Measurements from ENCODE around the gene SMIM33. TPM values are rescaled to one million over a fixed set of nuclear protein-coding genes. Genes with fewer than 3 reads are reported as not detected.
"Not testable (repeated sequence)": the region's sequence is repeated elsewhere in the genome, so short reads cannot be mapped to it uniquely, and the experiment has no call there.

The SMIM33 gene
- polyA plus RNA-seq, 1 donor: 0.05 TPM

DNA sequence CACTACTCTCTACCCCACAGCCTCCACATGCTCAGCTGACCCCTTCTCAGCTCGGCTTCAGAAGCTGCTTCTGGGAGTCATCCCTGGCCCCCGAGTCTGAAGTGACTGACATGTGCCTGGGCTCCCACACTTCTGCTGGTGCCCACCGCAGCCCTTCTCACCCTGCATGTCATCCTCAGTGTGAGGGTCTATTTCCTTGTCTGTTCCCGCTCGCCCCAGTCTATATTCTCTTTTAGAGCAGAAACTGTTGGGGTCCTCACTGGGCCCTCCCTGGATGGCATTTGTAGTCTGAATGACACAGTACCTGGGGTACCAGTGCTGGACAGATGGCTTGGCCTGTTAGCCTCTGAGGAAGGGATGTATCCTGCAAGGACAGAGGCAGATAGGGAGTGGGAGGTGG lies 13.6 kb upstream of the SMIM33 start:
- DNase-seq: no peak

DNA sequence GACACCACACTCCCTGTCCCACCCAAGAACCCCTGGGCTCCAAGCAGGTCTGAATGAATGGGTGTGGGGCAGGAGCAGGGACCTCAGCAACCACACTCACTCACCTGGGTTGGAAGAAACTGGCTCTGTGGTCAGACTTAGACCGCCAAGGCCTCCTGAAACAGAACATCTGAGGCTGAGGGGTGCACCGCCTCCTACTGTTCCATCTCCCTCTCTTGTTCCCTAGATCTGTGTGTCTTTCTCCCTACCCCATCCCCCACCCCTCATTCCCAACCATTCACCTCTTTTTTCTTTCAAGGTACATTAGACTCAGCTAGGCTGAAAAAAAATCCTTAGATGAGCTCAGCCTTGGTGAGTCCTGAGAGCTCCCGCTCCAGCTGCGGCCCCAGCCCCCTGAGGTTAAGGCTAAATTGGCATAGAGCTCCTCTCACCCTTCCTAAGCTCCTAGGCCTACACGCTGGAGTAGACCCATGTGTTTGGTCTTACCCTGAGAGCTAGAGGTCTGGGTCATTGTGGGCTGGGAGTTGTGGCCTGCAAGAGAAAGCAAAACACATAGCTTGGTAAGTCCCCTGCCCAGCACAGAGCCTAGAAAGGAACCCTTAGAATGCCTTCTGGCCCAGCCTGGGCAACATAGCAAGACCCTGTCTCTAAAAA lies 13.0 kb upstream of the SMIM33 start:
- no peak for DNase-seq

DNA sequence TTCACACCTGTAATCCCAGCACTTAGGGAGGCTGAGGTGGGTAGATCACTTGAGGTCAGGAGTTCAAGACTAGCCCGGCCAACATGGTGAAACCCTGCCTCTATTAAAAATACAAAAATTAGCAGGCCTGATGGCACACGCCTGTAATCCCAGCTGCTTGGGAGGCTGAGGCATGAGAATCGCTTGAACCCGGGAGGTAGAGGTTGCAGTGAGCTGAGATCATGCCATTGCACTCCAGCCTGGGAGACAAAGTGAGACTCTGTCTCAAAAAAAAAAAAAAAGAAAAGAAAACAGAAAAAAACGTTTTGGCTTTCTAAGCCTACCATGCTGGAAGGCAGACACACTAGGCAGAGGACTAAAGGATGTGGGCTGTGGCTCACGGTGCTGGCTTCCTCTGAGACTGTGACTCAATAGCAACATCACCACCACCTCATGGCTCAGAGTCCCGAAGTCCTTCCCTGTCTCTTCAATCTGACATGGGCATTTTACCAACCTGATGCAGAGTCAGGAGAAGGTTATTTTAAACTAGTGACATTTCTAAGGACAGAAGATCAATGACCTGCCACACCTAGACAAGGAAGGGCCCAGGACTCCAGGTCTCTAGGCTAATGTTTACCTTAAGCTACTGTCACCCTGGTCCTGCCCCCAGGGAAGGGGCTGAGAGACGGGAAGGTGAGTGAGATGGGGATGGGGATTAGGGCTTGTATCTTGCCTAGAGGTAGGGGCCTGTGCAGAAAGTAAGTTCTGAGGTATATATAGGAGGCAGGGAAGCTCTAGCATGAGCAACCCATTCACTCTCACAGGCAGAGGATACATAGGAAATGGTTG lies 12.0 kb upstream of the SMIM33 start:
- no peak for DNase-seq

DNA sequence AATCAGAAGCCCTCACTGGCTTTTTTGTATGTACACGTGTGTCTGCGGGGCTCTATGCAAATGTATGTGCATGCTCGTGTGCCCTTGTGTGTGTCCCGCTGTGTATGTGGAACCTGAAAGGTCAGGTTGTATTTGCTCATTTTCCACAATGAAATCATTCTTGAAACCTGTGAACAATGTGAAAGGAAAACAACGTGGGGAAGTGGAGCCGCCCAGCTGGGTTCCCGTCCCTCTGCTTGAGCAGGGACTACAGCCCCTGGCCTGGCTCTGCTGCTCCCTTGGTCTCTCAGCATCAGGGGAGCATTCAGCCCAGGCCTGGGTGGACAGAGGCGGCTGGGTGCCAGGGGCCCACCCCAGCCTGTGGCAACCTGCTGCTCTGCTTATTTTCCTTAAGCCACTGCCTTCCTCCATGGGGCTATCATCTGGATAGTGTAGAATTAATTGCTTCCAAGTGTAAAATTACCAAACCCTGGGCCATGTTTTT lies 11.3 kb upstream of the SMIM33 start:
- no peak for DNase-seq

DNA sequence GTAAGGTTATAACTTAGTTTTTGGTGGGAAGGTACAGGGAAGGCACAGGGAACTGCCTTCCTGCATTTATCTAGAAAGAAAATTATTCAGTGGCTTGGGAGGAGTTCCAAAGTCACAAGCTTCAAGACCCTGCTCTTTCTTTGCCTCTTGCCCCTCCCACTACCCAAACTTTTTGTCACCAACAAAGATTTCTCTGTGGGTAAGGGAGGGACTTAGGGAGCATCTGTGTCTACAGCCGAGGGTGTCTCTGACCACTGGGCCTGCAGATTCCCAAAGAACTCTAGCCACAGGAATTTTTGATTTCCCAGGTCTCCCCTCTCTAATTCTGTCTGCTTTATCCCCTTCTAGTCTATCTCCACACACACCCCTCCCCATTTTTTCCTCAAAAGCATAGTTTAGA lies 10.3 kb upstream of the SMIM33 start:
- no peak for DNase-seq

DNA sequence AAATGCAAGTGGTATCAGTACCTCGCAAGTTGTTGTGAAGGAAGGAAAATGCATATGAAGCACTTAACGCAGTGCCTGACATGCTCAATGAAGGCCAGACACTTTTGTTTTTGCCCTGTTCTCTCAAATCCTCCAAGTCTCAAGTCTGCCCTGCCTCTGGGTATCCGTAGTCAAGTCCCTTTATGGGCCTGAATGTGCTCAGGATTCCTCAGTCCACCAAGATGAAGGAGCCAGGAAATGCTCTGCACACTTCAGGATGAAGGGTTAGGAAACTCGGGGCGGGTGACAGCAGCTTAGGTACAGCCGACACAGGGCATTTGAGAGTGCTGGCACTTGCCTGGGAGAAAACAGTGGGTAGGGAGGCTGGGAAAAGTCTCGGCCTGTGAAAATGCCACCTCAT lies 9.6 kb upstream of the SMIM33 start:
- DNase-seq: no peak

DNA sequence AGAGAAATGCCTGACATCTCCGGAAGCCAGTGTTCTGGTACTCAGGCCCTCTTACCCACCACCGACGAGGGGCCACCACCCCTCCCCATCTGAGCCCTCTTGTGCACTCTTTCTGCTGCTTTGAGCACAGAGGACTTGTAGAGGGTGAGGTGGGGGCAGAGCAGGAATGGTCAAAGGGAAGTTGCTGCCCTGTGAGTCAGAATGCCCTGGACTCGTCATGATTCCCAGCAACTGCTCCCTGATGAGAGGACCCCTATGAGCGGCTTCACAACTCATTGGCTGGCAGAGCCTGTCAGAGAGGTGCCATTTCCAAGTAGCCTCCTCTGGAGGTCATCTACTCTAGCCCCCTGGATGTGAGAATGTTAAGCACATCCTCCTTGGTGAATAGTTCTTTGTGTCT lies 9.1 kb upstream of the SMIM33 start:
- DNase-seq: no peak

DNA sequence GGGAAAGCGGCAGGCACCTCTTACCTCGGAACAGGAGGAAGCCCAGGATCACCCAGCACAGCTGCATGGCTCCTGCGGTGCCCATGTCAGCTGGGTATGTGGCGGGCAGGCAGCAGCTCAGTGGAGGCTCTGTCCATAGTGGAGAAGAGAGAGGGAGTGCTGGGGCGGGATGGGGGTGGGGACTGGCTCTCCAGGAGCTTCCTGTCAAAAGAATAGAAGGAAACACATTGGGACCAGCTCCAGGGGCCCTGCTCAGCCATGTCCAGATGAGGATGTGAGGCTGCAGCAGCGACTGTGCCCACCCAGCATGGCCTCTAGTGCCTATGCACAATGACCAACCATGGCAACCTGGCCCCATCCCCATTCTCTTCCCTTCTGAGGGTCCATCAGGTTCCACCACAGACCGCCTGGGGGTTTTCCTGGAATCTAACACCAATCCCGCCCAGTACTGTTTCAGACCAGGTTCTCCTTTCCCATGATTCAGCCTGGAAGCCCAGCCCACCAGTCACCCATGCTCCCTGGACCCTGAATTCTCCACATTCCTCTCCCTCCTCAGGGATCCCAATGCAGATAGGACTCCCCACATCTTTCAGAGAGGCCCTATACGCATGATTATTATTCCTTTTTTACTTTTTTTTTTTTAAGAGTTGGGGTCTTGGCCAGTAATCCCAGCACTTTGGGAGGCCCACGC lies 8.1 kb upstream of the SMIM33 start, which contains the start of gene ECSCR:
Gene ECSCR, minus strand, starts transcription at position 158 of the 691 bp plus-strand sequence. Its CDS starts 73 bp downstream, at position 85.
- DNase-seq: no peak

DNA sequence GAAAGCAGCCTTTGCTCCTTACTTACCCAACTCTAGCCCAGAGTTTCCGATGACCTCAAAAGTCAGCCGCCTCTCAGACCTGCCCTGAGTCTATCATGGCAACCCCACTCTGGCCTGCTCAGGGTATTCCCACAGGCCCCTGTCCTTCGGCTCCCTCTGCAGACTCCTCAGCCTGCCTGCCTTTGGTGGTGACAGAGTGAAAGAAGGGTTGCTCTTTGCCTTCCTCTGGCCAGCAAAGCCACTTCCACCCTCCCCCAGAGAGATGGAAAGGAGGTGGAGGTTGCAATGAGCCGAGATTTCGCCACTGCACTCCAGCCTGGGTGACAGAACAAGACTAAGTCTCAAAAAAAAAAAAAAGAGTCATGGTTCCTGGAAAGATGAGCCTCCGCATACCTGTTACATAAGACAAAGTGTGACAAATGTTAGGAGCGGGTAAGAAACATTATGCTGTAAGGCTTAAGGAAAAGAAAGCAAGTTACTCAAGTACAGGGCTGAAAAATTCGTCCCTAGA lies 2.3 kb upstream of the SMIM33 start:
- DNase-seq: no peak

DNA sequence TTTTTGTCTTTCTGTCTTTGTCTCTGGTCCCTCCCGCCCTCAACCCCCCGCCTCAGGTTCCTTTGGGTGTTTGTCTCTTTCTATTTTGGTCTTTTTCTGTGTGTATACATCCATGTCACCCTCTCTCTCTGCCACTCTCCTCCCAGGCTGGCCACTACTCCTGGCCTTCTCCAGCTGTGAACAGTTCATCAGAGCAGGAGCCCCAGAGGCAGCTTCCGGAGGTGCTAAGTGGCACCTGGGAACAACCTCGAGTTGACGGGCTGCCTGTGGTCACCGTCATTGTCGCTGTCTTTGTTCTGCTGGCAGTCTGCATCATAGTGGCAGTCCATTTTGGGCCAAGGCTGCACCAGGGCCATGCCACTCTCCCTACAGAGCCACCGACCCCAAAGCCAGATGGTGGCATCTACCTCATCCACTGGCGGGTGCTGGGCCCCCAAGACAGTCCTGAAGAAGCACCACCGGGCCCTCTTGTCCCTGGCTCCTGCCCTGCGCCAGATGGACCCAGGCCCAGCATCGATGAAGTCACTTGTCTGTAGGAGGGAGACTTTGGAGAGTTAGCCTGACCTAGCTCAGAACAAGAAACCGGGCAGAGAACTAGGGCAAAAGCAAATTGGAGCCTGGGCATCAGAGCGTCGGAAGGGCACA lies 1.7 kb downstream of the SMIM33 start:
- no peak for DNase-seq

DNA sequence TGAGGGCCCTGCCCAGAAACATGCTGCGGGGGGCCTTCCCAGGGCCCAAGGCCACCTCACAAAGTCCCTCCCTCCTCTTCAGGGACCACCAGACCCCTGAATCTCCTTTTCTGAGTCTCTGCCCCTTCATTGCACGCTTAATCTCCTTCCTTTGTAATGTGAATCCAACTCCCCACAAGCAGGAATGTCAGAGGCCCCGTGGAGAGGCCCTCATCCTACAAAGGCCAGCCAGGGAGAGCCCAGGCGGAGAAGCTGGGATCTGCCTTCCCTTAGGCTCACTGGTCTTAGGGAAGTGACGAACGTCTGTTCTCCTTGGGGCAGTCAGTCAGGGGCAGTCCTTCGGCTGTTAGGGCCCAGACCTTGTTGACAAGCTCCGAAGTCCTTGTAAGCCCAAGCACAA lies 2.3 kb downstream of the SMIM33 start:
- DNase-seq: peak; percentile 51

DNA sequence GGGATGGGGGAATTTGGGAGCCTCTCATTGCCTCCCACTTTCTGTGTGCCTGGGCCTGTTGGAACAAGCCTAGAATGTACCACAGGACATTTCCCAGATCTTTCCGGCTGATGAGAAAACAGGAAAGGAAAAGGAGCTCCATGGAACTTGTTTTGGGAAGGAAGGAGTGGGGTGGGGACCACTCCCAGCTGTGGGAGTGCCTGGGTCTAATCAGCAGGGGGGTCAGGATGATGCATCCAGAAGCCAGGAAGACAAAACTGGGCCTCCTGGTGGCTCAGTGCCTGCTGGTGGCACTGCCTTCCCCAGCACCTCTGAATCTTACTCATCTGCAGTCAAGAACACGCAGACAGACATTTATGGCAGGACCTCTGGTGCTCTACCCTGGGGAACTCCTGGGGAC lies 2.8 kb downstream of the SMIM33 start:
- no peak for DNase-seq

DNA sequence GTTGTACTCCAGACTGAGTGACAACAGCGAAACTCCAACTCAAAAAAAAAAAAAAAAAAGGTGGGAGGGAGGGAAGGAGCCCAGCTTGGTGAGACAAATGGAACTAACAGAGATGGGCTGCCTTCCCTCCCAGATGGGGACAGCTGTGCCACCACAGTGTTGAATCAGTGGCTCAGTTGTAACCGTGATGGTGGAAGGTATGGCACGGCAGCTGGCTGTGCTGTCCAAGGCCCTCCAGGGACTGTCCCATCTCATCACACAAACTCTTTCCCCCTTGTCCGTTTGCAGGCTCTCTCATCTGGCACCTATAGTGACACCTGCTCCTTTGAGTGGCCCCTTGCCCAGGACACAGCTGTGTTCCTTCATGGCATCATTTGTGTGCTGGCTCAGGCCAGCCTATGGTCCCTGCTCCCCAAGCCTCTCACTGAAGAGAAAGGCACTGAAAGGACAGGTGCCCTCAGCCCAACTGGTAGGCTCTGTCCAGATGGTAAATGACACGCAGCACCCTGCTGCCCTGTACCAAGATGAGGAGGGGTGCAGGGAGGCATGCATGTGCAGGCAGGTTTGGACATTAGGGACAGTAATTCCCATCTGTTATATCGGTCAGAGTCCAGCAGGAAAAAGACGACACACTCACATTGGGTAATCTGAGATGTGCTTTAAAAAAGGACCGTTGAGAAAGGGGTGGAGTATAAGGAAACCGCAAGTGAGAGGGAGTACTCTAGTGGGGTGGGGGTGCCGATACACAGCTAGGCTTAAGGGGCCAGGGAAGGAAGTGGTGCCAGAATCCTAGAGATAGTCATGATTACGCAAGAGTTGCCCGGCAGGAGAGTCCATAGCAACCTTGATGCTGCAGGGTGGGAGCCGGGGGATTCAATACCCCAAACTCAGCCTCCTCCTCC lies 4.3 kb downstream of the SMIM33 start:
- DNase-seq: no peak

DNA sequence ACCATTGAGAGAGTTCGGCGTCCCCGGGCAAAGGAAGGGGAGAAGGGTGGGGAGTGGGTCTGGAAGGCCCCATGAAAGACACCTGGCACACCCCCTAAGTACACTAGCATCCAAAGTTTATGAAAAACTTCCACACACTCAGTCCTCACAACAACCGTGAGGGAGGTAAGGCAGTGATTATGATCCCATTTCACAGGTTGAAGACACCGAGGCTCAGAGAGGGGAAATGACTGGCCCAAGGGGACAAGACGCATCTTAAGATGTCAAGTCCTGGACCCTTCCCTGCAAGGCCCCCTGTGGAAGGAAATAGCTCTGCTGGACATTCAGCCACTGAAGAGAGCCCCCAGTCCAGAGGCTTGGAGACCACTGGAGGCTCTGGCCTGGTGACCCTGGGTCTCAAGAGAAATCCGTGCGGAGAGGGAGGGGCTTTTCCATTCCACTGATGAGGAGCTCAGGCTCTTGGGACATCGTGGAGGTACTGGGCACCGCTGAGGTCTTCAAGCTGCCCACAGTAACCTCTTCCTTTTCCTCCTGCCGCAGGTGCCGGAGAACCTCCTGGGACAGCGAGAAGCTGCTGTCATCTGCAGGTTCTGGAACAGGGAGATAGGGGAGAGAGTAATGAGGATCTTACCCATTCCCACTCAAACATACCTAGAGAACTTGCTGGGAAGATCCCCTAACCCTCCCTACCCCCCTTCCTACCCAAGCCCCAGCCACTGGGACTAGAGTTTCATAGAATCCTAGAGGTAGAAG lies 5.2 kb downstream of the SMIM33 start:
- no peak for DNase-seq

DNA sequence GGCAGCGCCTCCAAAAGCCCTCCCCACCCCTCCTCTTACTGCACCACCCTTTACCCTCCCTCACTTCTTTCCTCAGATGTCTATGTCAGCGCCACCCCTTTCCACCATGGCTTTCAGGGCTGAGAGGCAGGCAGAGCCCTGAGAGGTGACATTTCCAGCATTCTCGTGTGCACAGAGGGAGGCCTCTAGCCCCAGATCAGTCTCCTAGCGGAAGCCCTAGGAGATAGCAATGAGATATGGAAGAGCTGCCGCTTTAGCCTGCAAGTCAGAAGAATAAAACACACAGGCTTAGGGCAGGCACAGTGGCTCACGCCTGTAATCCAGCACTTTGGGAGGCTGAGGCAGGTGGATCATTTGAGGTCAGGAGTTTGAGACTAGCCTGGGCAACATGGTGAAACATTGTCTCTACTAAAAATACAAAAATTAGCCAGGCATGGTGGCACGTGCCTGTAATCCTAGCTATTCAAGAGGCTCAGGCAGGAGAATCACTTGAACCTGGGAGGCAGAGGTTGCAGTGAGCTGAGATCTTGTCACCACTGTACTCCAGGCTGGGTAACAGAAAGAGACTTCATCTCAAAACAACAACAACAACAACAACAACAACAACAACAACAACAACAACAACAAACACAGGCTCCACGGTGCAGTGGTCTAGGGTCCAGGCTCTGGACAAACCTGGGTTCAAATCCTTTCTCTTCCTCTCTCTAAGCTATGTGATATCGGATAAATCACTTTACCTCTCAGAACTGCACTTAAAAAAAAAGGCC lies 8.0 kb downstream of the SMIM33 start:
- DNase-seq: not testable (repeated sequence)

DNA sequence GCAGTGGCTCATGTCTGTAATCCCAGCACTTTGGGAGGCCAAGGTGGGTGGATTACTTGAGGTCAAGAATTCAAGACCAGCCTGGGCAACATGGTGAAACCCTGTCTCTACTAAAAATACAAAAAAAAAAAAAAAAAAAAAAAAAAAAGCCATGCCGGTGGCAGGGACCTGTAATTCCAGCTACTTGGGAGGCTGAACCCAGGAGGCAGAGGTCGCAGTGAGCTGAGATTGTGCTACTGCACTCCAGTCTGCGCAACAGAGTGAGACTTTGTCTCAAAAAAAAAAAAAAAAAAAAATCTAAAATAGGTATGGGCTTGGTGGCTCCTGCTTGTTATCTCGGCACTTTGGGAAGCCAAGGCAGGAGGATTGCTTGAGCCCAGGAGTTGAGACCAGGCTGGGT lies 8.9 kb downstream of the SMIM33 start:
- DNase-seq: not testable (repeated sequence)

DNA sequence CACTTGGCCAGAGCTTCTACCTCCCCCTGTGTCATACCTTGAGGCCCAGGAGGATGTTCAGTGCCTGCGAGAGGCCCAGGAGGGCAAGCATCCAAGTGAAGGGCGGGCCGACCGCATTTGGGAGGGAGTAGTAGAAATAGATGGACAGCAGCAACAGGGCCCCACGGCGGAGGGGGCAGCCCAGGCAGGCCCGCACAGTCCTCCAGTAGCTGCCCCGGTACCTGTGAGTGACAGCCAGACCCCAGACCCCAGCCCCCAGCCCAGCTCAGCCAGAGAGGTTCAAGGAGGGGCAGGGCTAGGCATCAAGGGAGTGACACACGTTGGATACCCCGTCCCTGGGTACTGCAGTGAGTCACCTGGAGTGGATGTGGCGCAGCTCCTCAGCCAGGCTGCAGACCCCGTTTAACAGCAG lies 10.3 kb downstream of the SMIM33 start:
- DNase-seq: no peak

DNA sequence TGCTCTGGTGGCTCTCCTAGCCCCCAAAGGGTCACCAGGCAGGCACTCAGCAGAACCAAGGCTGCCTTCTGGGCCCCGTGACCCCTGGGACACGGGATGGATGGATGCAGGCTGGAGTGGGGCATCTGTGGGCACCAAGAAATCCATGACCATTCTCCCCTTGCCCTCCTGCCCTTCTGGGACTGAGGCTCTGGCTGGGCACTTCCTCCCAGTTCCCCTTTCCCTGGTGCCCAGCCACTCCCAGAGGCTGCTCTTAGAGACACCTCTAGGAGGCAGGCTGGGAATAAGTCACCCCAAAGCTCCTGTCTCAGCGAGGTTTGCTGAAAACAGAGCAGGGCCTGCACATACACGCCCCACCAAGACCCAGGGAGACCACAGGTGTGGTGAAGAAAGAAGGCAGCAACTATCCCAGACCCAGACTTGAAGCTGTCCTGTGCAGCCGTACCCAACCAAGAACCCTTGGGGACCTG lies 10.8 kb downstream of the SMIM33 start:
- DNase-seq: no peak
